ENCODE measurements around the gene ARID1A. TPM values are rescaled to one million over a fixed set of nuclear protein-coding genes. Genes with fewer than 3 reads are reported as not detected.

Gene ARID1A
- total RNA-seq, 1 donor, result 22.8 TPM

DNA sequence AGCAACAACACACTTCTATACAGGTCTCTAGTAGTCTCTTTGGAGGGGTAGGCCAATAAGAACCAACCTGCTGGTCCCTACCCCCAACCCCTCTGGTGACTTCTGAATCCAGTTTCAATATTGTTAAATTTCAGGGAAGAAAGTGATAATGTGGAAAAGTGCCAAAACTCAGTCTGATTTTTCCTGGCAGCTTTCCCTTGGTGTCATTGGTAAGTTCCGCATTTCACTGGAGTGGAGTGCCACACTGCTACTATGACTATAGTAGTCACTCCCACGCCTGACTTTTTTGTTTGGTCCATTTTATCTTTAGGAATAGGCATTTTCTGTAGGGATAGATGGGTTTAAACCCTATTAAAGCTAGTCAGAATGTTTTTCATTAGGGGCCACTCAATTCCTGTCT, 5.7 kb upstream of the ARID1A start:
- Histone ChIP-seq H3K36me3 (ENCODE audit: insufficient read depth, low read length) (no peaks in the 10 kb centered on the region), H4K20me1 (ENCODE audit: insufficient read depth, low read length) (no peaks in the 10 kb centered on the region), H3K27ac (ENCODE audit: low read depth, low read length) (no peak overlapping the region), H3K27me3 (ENCODE audit: insufficient read depth, low read length) (no peaks in the 10 kb centered on the region), H3K79me2 (ENCODE audit: insufficient read depth, low read length) (no peaks in the 10 kb centered on the region), H3K9me3 (ENCODE audit: low read depth, low read length) (no peaks in the 10 kb centered on the region), H2AFZ (ENCODE audit: low read length) (no peak overlapping the region), H3K4me1 (ENCODE audit: insufficient read depth, low read length) (peaks cover 23% of the 10 kb centered on the region), H3K4me2 (ENCODE audit: insufficient read depth, low read length) (no peak overlapping the region), H3K4me3 (ENCODE audit: insufficient read depth, low read length) (no peak overlapping the region)
- no peak for DNase-seq (ENCODE audit: insufficient read length, low spot score, missing footprints)
- TF ChIP-seq CTCF (IDR thresholded peaks at IDR 0.05; ENCODE audit: extremely low read depth, low read depth, low read length), result no peak

DNA sequence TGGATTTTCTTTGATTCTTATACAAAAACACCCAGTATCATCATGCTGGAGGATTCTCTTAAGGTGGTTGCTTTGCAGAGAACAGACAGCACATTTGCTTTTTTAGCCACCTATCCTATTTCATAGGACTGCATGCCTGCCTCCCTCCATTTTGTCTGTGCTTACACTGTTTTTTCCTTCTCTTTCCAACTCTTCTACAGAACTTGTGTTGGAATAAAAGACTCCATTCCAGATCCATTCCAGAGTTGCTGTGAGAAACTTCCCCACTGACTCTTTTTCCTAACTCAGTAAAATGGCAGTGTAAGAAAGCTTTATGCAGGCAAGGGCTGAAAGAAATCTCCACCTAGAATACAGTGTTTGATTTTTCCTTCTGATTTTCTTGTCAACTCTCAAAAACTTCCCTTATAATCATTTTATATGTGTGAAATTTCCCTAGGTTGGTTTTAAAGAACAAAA, 5.2 kb upstream of the ARID1A start:
- no peaks in the 10 kb centered on the region for H3K9me3 ChIP-seq (ENCODE audit: low read depth, low read length)
- no peak overlapping the region for H3K4me3 ChIP-seq (ENCODE audit: insufficient read depth, low read length)
- no peaks in the 10 kb centered on the region for H3K79me2 ChIP-seq (ENCODE audit: insufficient read depth, low read length)
- no peak for DNase-seq (ENCODE audit: insufficient read length, low spot score, missing footprints)
- H3K4me2 ChIP-seq (ENCODE audit: insufficient read depth, low read length), result no peak overlapping the region
- TF ChIP-seq CTCF (IDR thresholded peaks at IDR 0.05; ENCODE audit: extremely low read depth, low read depth, low read length), result no peak
- peaks cover 20% of the 10 kb centered on the region for H3K4me1 ChIP-seq (ENCODE audit: insufficient read depth, low read length)
- no peak overlapping the region for H3K27ac ChIP-seq (ENCODE audit: low read depth, low read length)
- no peaks in the 10 kb centered on the region for H4K20me1 ChIP-seq (ENCODE audit: insufficient read depth, low read length)
- H3K27me3 ChIP-seq (ENCODE audit: insufficient read depth, low read length), result no peaks in the 10 kb centered on the region
- no peaks in the 10 kb centered on the region for H3K36me3 ChIP-seq (ENCODE audit: insufficient read depth, low read length)
- H2AFZ ChIP-seq (ENCODE audit: low read length), result no peak overlapping the region

- peak overlapping the region; percentile 75 for H3K4me3 ChIP-seq (ENCODE audit: insufficient read depth, low read length)
- peak overlapping the region; percentile 93 for H3K4me2 ChIP-seq (ENCODE audit: insufficient read depth, low read length)
- H3K36me3 ChIP-seq (ENCODE audit: insufficient read depth, low read length), result no peaks in the 10 kb centered on the region
- H3K27ac ChIP-seq (ENCODE audit: low read depth, low read length), result peak overlapping the region; percentile 86
- H3K79me2 ChIP-seq (ENCODE audit: insufficient read depth, low read length), result peaks cover 10% of the 10 kb centered on the region
- peaks cover 20% of the 10 kb centered on the region for H3K4me1 ChIP-seq (ENCODE audit: insufficient read depth, low read length)
- H4K20me1 ChIP-seq (ENCODE audit: insufficient read depth, low read length), result no peaks in the 10 kb centered on the region
- TF ChIP-seq CTCF (IDR thresholded peaks at IDR 0.05; ENCODE audit: extremely low read depth, low read depth, low read length), result peak; percentile 16
- H2AFZ ChIP-seq (ENCODE audit: low read length), result peak overlapping the region; percentile 88
- no peaks in the 10 kb centered on the region for H3K27me3 ChIP-seq (ENCODE audit: insufficient read depth, low read length)
- DNase-seq (ENCODE audit: insufficient read length, low spot score, missing footprints), result peak; percentile 93
- H3K9me3 ChIP-seq (ENCODE audit: low read depth, low read length), result no peaks in the 10 kb centered on the region
These were observed 3.5 kb upstream of the ARID1A start for GRCh38 chr1:26692211-26692792.

DNA sequence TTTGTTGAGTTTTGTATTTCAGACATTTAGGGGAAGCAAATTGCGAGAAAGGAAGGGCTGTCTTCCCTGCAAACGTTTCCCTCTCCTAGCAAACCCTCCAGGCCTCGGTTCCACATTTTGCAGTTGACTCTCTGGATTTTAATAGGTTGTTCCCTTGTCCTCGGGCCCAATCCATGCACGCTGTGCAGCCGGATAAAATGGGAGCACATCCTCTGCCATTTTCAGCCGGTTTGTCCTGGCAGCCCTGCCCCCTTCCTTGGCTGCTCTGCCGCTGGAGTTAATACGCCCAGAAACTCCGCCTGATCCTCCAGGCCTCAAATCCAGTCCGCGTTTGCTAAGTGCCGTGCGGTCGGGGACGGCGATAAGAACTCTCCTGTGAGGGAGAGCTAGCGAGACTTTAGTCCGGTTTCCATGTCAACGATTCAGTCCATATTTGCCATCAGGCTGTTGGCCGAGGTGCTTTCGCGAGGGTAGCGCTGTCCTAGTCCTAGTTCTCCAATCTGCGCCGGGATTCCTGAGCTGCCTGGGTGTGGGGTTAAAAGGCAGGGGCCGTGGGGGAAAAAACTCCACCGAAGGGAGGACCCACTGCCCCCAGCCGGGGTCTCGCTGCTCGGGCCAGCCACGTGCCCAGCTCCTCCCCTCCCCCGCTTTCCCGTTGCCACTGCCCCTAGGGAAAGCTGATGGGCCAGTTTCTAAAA, 2.9 kb upstream of the ARID1A start:
- TF ChIP-seq CTCF (IDR thresholded peaks at IDR 0.05; ENCODE audit: extremely low read depth, low read depth, low read length), result no peak
- peak overlapping the region; percentile 75 for H3K4me3 ChIP-seq (ENCODE audit: insufficient read depth, low read length)
- H3K36me3 ChIP-seq (ENCODE audit: insufficient read depth, low read length), result no peaks in the 10 kb centered on the region
- no peaks in the 10 kb centered on the region for H3K9me3 ChIP-seq (ENCODE audit: low read depth, low read length)
- H3K27ac ChIP-seq (ENCODE audit: low read depth, low read length), result peak overlapping the region; percentile 86
- DNase-seq (ENCODE audit: insufficient read length, low spot score, missing footprints), result peak; percentile 98
- H3K4me2 ChIP-seq (ENCODE audit: insufficient read depth, low read length), result peak overlapping the region; percentile 93
- peaks cover 20% of the 10 kb centered on the region for H3K4me1 ChIP-seq (ENCODE audit: insufficient read depth, low read length)
- peaks cover 2% of the 10 kb centered on the region for H4K20me1 ChIP-seq (ENCODE audit: insufficient read depth, low read length)
- H3K79me2 ChIP-seq (ENCODE audit: insufficient read depth, low read length), result peaks cover 17% of the 10 kb centered on the region
- H3K27me3 ChIP-seq (ENCODE audit: insufficient read depth, low read length), result no peaks in the 10 kb centered on the region
- peak overlapping the region; percentile 88 for H2AFZ ChIP-seq (ENCODE audit: low read length)

Data from osteoblast (primary cell).